Measurements from ENCODE around the gene DCBLD2. TPM values are rescaled to one million over a fixed set of nuclear protein-coding genes. Genes with fewer than 3 reads are reported as not detected.
A peak's percentile ranks its signal among the peaks of the same experiment; 100 is the strongest.

The DCBLD2 gene
- total RNA-seq, 3 donors from 2014 or later (not counting 1 experiment from before 2014, with no cell fraction given), result 0.66 to 0.99 (median 0.90) TPM

DNA sequence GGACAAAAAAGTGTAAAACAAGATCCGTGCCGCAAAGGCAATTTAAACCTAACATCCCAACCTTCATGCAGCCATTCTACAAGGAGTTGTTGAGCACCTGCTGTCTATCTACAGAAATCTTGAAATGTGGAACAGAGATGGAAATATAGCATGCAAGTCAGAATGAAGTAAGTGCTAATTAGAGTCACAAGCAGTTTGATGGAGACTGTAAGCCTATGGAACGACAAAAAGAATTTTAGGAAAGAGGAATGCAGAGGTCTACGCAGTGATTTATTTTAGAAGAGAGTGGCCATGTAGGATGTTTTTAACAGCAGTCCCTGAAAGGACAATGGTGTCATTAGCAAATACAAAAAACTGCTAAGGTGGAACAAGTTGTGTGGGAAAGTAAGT lies 851 bp upstream of the DCBLD2 start:
- Histone ChIP-seq H3K27me3 (ENCODE audit: control insufficient read depth, insufficient read depth, low read length) (peaks cover 6% of the 10 kb centered on the region), H3K36me3 (ENCODE audit: control insufficient read depth, insufficient read depth, low read length) (no peaks in the 10 kb centered on the region), H3K9me3 (ENCODE audit: control insufficient read depth, insufficient read depth, low read length) (no peaks in the 10 kb centered on the region), H3K4me1 (ENCODE audit: control insufficient read depth, insufficient read depth, low read length) (peaks cover 11% of the 10 kb centered on the region), H3K4me3 (ENCODE audit: low read length) (peak overlapping the region; percentile 67), H3K27ac (ENCODE audit: low read length) (no peak overlapping the region)
- ATAC-seq (no peak), DNase-seq (no peak)
- Mint-ChIP-seq H3K9me3 (no peaks in the 10 kb centered on the region), H3K36me3 (no peaks in the 10 kb centered on the region), H3K4me1 (peaks cover 9 to 20% of the 10 kb centered on the region in 2 donors), H3K4me3 (peak overlapping the region; percentile 97), H3K27me3 (ENCODE audit: low read depth in 2 of 2) (peaks cover 5 to 6% of the 10 kb centered on the region in 2 donors), H3K27ac (peak overlapping the region; percentile 0 to 88)
- TF ChIP-seq, protein P1, sequence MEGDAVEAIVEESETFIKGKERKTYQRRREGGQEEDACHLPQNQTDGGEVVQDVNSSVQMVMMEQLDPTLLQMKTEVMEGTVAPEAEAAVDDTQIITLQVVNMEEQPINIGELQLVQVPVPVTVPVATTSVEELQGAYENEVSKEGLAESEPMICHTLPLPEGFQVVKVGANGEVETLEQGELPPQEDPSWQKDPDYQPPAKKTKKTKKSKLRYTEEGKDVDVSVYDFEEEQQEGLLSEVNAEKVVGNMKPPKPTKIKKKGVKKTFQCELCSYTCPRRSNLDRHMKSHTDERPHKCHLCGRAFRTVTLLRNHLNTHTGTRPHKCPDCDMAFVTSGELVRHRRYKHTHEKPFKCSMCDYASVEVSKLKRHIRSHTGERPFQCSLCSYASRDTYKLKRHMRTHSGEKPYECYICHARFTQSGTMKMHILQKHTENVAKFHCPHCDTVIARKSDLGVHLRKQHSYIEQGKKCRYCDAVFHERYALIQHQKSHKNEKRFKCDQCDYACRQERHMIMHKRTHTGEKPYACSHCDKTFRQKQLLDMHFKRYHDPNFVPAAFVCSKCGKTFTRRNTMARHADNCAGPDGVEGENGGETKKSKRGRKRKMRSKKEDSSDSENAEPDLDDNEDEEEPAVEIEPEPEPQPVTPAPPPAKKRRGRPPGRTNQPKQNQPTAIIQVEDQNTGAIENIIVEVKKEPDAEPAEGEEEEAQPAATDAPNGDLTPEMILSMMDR (IDR thresholded peaks at IDR 0.05), result no peak
- WGBS (ENCODE audit: insufficient coverage), result 68% methylated on average over 2 of the region's 4 CpGs
- intact Hi-C loops (cut with micrococcal nuclease), result loop anchor here (10.0 kb wide), 1 partner anchor 912 kb away; the partner anchor contains the start of gene CMSS1

DNA sequence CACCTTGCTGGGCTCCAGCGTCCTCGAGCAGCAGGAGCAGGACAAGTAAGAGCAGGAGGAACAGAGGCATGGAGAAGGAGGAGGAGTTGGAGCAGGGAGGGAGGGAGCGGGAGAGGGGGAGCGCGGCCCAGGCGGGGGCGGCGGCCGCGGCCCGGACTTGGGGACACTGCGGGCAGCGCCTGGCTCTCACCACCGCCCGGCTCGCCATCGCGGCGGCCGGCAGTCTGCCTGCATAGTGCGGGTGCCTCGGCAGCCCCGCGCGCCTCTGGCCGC lies 440 bp downstream of the DCBLD2 start:
- no peak overlapping the region for H3K27ac ChIP-seq (ENCODE audit: low read length)

DNA sequence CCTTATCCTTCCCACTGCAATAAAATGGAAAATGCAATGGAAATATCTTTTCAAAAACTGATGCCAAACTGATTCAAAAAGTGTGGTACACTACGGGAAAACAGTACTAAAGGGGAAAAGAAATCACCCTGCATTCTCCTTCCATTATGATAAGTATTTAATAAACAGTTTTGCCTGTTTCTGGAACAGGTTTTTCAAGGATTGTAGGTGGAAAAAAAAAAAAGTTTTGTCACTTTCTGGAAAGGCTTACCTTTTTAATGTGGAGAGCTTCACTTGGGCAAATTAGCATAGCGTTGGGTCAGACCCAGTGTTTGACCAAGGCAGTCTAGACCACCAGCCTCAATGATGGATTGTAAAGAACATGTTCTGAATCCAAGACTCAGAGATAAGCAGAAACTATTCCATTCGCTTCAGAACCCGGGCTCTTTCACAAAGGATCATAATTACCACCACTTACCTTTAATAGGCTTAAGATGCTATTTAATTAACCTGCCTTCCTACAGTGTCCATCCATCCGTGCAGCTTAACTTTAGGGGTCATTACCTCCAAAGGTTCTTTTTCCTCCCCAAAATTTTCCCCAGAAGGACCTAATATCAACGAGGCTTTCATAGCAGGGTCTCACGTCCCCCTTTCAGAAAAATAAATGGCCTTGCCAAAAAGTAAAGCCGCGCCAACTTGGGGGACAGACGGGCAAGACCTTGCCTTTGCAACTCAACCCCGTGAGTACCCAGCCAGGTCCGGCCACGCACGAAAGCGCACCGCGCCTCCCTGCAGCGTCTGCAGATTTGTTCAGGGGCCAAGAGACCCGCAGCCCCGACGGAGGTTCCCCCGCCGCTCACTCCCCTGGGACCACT lies 1.0 kb downstream of the DCBLD2 start:
- peaks cover 6% of the 10 kb centered on the region for H3K27me3 ChIP-seq (ENCODE audit: control insufficient read depth, insufficient read depth, low read length)
- H3K9me3 ChIP-seq (ENCODE audit: control insufficient read depth, insufficient read depth, low read length), result no peaks in the 10 kb centered on the region
- intact Hi-C loops (cut with micrococcal nuclease), result loop anchor here (10.0 kb wide), 1 partner anchor 914 kb away; the partner anchor contains the start of gene CMSS1
- H3K27ac Mint-ChIP-seq, result peak overlapping the region in 1 of 2 donors; percentile 88
- peak; percentile 20 to 30 for DNase-seq
- H3K4me1 Mint-ChIP-seq, result peaks cover 9 to 20% of the 10 kb centered on the region in 2 donors
- H3K27ac ChIP-seq (ENCODE audit: low read length), result no peak overlapping the region
- H3K27me3 Mint-ChIP-seq (ENCODE audit: low read depth in 2 of 2), result peaks cover 3 to 6% of the 10 kb centered on the region in 2 donors
- H3K36me3 ChIP-seq (ENCODE audit: control insufficient read depth, insufficient read depth, low read length), result no peaks in the 10 kb centered on the region
- peaks cover 11% of the 10 kb centered on the region for H3K4me1 ChIP-seq (ENCODE audit: control insufficient read depth, insufficient read depth, low read length)
- no peaks in the 10 kb centered on the region for H3K9me3 Mint-ChIP-seq
- peak overlapping the region; percentile 17 for H3K4me3 ChIP-seq (ENCODE audit: low read length)
- H3K36me3 Mint-ChIP-seq, result no peaks in the 10 kb centered on the region
- H3K4me3 Mint-ChIP-seq, result peak overlapping the region; percentile 97
- 15% methylated on average over 22 of the region's 23 CpGs for WGBS (ENCODE audit: insufficient coverage)
- TF ChIP-seq, protein P1 (IDR thresholded peaks at IDR 0.05), result no peak
- no peak for ATAC-seq

More for the DNA sequence above, 440 bp downstream of the DCBLD2 start:
- DNase-seq, result no peak
- Histone ChIP-seq H3K9me3 (ENCODE audit: control insufficient read depth, insufficient read depth, low read length) (no peaks in the 10 kb centered on the region), H3K27me3 (ENCODE audit: control insufficient read depth, insufficient read depth, low read length) (peaks cover 6% of the 10 kb centered on the region), H3K36me3 (ENCODE audit: control insufficient read depth, insufficient read depth, low read length) (no peaks in the 10 kb centered on the region), H3K4me3 (ENCODE audit: low read length) (peak overlapping the region; percentile 67), H3K4me1 (ENCODE audit: control insufficient read depth, insufficient read depth, low read length) (peaks cover 11% of the 10 kb centered on the region)
- Mint-ChIP-seq H3K36me3 (no peaks in the 10 kb centered on the region), H3K27ac (peak overlapping the region in 1 of 2 donors; percentile 88), H3K27me3 (ENCODE audit: low read depth in 2 of 2) (peaks cover 3 to 6% of the 10 kb centered on the region in 2 donors), H3K9me3 (no peaks in the 10 kb centered on the region), H3K4me1 (peaks cover 9 to 20% of the 10 kb centered on the region in 2 donors), H3K4me3 (peak overlapping the region; percentile 97)
- intact Hi-C loops (cut with micrococcal nuclease), result loop anchor here (10.0 kb wide), 1 partner anchor 914 kb away; the partner anchor contains the start of gene CMSS1
- under 1% methylated on average over 26 of the region's 26 CpGs for WGBS (ENCODE audit: insufficient coverage)
- ATAC-seq, result peak; percentile 13 to 18 (median 18)
- TF ChIP-seq, protein P1 (IDR thresholded peaks at IDR 0.05), result no peak

Measured in natural killer cell (primary cell).